Thymus (tissue), 11 donors: ENCODE results near the gene HTR1E. TPM values are rescaled to one million over a fixed set of nuclear protein-coding genes. Genes with fewer than 3 reads are reported as not detected.
"Not testable (repeated sequence)": the region's sequence is repeated elsewhere in the genome, so short reads cannot be mapped to it uniquely, and the experiment has no call there.

Experiments
- DNase-seq, 9 donors: peaks; one replicate each; pipeline ENCODE4 v3.0.0-alpha.2; 2013; ENCODE audit warnings: low spot score in 9 of 9, low read depth in 6 of 9, missing footprints in 1 of 9
- H3K27ac ChIP-seq, 2 donors: one replicate each; pipeline ENCODE4 v1.5.1; 2013; ENCODE audit warnings: control low read depth in 1 of 2, low read depth in 1 of 2, low read length in 1 of 2, mild to moderate bottlenecking in 1 of 2, moderate library complexity in 1 of 2
- H3K27me3 ChIP-seq, 2 donors: one replicate each; pipeline ENCODE4 v1.5.1; 2013; ENCODE audit warnings: low read length in 1 of 2; ENCODE audit not compliant: control insufficient read depth in 2 of 2, insufficient read depth in 1 of 2
- H3K36me3 ChIP-seq, 2 donors: one replicate each; pipeline ENCODE4 v1.5.1; 2013; ENCODE audit warnings: low read length in 1 of 2, mild to moderate bottlenecking in 1 of 2, moderate library complexity in 1 of 2; ENCODE audit not compliant: control insufficient read depth in 2 of 2, insufficient read depth in 2 of 2
- H3K4me1 ChIP-seq, 2 donors: one replicate each; pipeline ENCODE4 v1.5.1; 2013; ENCODE audit warnings: low read length in 2 of 2; ENCODE audit not compliant: control insufficient read depth in 2 of 2, insufficient read depth in 2 of 2
- H3K4me3 ChIP-seq, 2 donors: one replicate each; pipeline ENCODE4 v1.5.1; 2013; ENCODE audit warnings: low read length in 2 of 2, control low read depth in 1 of 2, mild to moderate bottlenecking in 1 of 2
- H3K9me3 ChIP-seq, 2 donors: one replicate each; pipeline ENCODE4 v1.5.1; 2013; ENCODE audit warnings: low read length in 1 of 2, mild to moderate bottlenecking in 1 of 2; ENCODE audit not compliant: control insufficient read depth in 2 of 2, insufficient read depth in 1 of 2
- WGBS: extraction: QIAGEN DNeasy Blood & Tissue Kit; methylation state at CpG from one replicate; pipeline ENCODE4 v1.1.7; 2013; 5-methylcytosine and 5-hydroxymethylcytosine counted together
- polyA plus RNA-seq: library from polyadenylated mRNA; stranded (reverse); fragments of 200-250 nt; gene quantifications from one replicate; pipeline ENCODE4 v1.2.3, GENCODE V29; 2013
- total RNA-seq: library from RNA; stranded (reverse); fragments of 120-200 nt; gene quantifications from one replicate; pipeline ENCODE4 v1.2.4, GENCODE V29; 2013
- donor health status: healthy.

Gene HTR1E
- total and polyA plus RNA-seq, 2 donors: not detected

GRCh38 chr6:86964029-86964579 lies 26.8 kb downstream of the HTR1E start:
- Histone ChIP-seq H3K27ac (no peak overlapping the region), H3K4me3 (no peak overlapping the region)
- WGBS: 78% methylated on average over 4 of the region's 4 CpGs

GRCh38 chr6:86966271-86966670 lies 28.9 kb downstream of the HTR1E start:
- Histone ChIP-seq H3K4me3 (no peak overlapping the region), H3K9me3 (no peaks in the 10 kb centered on the region), H3K36me3 (no peaks in the 10 kb centered on the region), H3K27me3 (no peaks in the 10 kb centered on the region), H3K4me1 (no peaks in the 10 kb centered on the region), H3K27ac (no peak overlapping the region)
- DNase-seq: no peak
- 89% methylated on average over 1 of the region's 1 CpG for WGBS

More at GRCh38 chr6:86964029-86964579, 26.8 kb downstream of the HTR1E start:
- Histone ChIP-seq H3K36me3 (no peaks in the 10 kb centered on the region), H3K27me3 (no peaks in the 10 kb centered on the region), H3K9me3 (no peaks in the 10 kb centered on the region), H3K4me1 (no peaks in the 10 kb centered on the region)
- no peak for DNase-seq

GRCh38 chr6:86969573-86969972 lies 32.2 kb downstream of the HTR1E start:
- H3K9me3 ChIP-seq: no peaks in the 10 kb centered on the region
- no peaks in the 10 kb centered on the region for H3K27me3 ChIP-seq
- H3K4me1 ChIP-seq: no peaks in the 10 kb centered on the region
- WGBS: 85% methylated on average over 4 of the region's 4 CpGs
- no peak overlapping the region for H3K27ac ChIP-seq
- H3K4me3 ChIP-seq: no peak overlapping the region
- H3K36me3 ChIP-seq: no peaks in the 10 kb centered on the region
- no peak for DNase-seq

DNA sequence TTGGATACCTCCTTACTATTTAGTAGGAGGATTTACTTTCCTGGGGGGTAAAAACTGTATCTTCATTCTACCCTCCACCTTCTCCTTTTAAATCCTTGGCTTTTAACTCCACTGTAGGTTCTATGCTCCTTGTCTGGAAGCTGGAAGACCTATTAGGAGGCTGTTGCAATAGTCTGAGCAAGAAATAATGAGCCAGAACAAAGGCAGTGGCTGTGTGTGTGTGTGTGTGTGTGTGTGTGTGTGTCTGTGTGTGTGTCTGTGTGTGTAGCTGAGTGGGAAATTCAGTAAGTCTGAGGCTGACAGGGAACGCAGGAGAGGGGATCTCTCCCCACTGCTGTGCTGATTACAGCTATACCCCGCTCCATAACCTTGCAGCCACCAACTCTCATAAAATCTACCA lies 35.8 kb downstream of the HTR1E start:
- 87% methylated on average over 2 of the region's 2 CpGs for WGBS
- Histone ChIP-seq H3K4me1 (no peaks in the 10 kb centered on the region), H3K36me3 (no peaks in the 10 kb centered on the region), H3K27ac (no peak overlapping the region), H3K4me3 (no peak overlapping the region), H3K9me3 (no peaks in the 10 kb centered on the region), H3K27me3 (no peaks in the 10 kb centered on the region)
- no peak for DNase-seq

GRCh38 chr6:86978251-86978650 lies 40.9 kb downstream of the HTR1E start:
- Histone ChIP-seq H3K27me3 (no peaks in the 10 kb centered on the region), H3K36me3 (no peaks in the 10 kb centered on the region), H3K9me3 (no peaks in the 10 kb centered on the region), H3K27ac (no peak overlapping the region), H3K4me3 (no peak overlapping the region), H3K4me1 (no peaks in the 10 kb centered on the region)
- DNase-seq: no peak
- 92% methylated on average over 2 of the region's 2 CpGs for WGBS

- no peaks in the 10 kb centered on the region for H3K4me1 ChIP-seq
- DNase-seq: no peak
- no peaks in the 10 kb centered on the region for H3K27me3 ChIP-seq
- no peak overlapping the region for H3K27ac ChIP-seq
- H3K9me3 ChIP-seq: no peaks in the 10 kb centered on the region
- no peaks in the 10 kb centered on the region for H3K36me3 ChIP-seq
- no peak overlapping the region for H3K4me3 ChIP-seq
These were observed 64.2 kb downstream of the HTR1E start for GRCh38 chr6:87001494-87001893.

DNA sequence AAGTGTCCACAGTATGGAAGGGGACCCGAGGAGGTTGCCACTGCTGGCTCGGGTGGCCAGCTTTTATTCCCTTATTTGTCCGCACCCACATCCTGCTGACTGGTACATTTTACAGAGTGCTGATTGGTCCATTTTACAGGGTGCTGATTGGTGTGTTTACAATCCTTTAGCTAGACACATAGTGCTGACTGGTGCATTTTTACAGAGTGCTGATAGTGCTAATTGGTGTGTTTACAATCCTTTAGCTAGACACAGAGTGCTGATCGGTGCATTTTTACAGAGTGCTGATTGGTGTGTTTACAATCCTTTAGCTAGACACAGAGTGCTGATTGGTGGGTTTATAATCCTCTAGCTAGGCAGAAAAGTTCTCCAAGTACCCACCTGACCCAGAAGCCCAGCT lies 65.1 kb downstream of the HTR1E start:
- H3K4me1 ChIP-seq, H3K9me3 ChIP-seq, H3K27me3 ChIP-seq, H3K4me3 ChIP-seq, H3K27ac ChIP-seq, H3K36me3 ChIP-seq, DNase-seq: not testable (repeated sequence)
- WGBS: 84% methylated on average over 4 of the region's 4 CpGs

DNA sequence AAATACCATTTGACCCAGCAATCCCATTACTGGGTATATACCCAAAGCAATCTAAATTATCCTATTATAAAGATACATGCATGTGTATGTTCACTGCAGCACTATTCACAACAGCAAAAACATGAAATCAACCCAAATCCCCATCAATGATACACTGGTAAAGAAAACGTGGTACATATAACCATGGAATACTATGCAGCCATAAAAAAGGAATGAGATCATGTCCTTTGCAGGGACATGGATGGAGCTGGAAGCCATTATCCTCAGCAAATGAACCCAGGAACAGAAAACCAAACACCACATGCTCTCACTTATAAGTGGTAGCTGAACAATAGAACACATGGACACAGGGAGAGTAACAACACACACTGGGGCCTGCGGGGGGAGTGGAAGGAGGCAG lies 69.2 kb downstream of the HTR1E start:
- DNase-seq, H3K4me3 ChIP-seq, H3K9me3 ChIP-seq, H3K36me3 ChIP-seq, H3K27ac ChIP-seq, H3K4me1 ChIP-seq, H3K27me3 ChIP-seq: not testable (repeated sequence)
- 91% methylated on average over 2 of the region's 2 CpGs for WGBS

- H3K9me3 ChIP-seq, H3K36me3 ChIP-seq, DNase-seq, H3K4me1 ChIP-seq, H3K4me3 ChIP-seq, H3K27me3 ChIP-seq, H3K27ac ChIP-seq: not testable (repeated sequence)
- 96% methylated on average over 20 of the region's 34 CpGs for WGBS
These were observed 72.3 kb downstream of the HTR1E start for GRCh38 chr6:87009581-87009980.

- no peak overlapping the region for H3K27ac ChIP-seq
- no peaks in the 10 kb centered on the region for H3K4me1 ChIP-seq
- WGBS: 91% methylated on average over 3 of the region's 3 CpGs
- H3K9me3 ChIP-seq: no peaks in the 10 kb centered on the region
- no peaks in the 10 kb centered on the region for H3K36me3 ChIP-seq
- H3K4me3 ChIP-seq: no peak overlapping the region
- H3K27me3 ChIP-seq: no peaks in the 10 kb centered on the region
- DNase-seq: no peak
These were observed 74.7 kb downstream of the HTR1E start for GRCh38 chr6:87012035-87012434.
